Endothelial cell of umbilical vein (primary cell): ENCODE measurements around the gene MRTFA. TPM values are rescaled to one million over a fixed set of nuclear protein-coding genes. Genes with fewer than 3 reads are reported as not detected.
A peak's percentile ranks its signal among the peaks of the same experiment; 100 is the strongest.

Experiments used
- BruUV-seq: library from RNA; stranded (reverse); fragments of 400-500 nt; replicated peaks from 2 replicates; lab custom pipeline; 2021; lab: Mats Ljungman, UMichigan
- CTCF ChIA-PET: fragments of 300-600, 350-600 bp; sonication (Branson Sonifier 250); formaldehyde crosslinking; loops from one replicate; lab custom pipeline; 2021; ENCODE audit warnings: antibody characterized with exemption, inconsistent platforms; lab: Charles Lee
- POLR2A ChIA-PET: fragments of 300-600, 350-600 bp; sonication (Branson Sonifier 250); formaldehyde crosslinking; loops from one replicate; lab custom pipeline; 2021; ENCODE audit warnings: antibody characterized with exemption, inconsistent platforms; lab: Charles Lee
- DNase-seq: peaks from one replicate; pipeline ENCODE4 v3.0.0-alpha.2; 2011; ENCODE audit warnings: low read depth, low spot score
- FAIRE-seq: peaks from 2 replicates; lab custom pipeline; 2011; peaks lifted over from hg19 to GRCh38; lab: Jason Lieb, UNC
- H2AFZ ChIP-seq: 2 replicates; pipeline ENCODE4 v1.6.0; 2012; ENCODE audit warnings: low read depth, low read length, control low read depth, inconsistent platforms
- H3K27ac ChIP-seq: 2 replicates; pipeline ENCODE4 v1.5.1; 2011; ENCODE audit warnings: low read depth, mild to moderate bottlenecking, control low read depth, low read length, moderate library complexity; ENCODE audit not compliant: insufficient read depth
- H3K27me3 ChIP-seq, 2 experiments: 2 replicates each; pipeline versions ENCODE4 v1.6.0 to v1.6.1; 2011; ENCODE audit warnings: low read length in 2 of 2, mixed read lengths in 1 of 2; ENCODE audit not compliant: control insufficient read depth in 2 of 2, insufficient read depth in 2 of 2
- H3K36me3 ChIP-seq, 2 experiments: 2 replicates in 1 of 2; 3 replicates in 1 of 2; pipeline ENCODE4 v1.5.1; 2011; ENCODE audit warnings: low read length in 2 of 2, mild to moderate bottlenecking in 1 of 2, moderate library complexity in 1 of 2; ENCODE audit not compliant: control insufficient read depth in 2 of 2, insufficient read depth in 2 of 2; ENCODE audit errors: extremely low read depth in 1 of 2
- H3K4me1 ChIP-seq: 3 replicates; pipeline ENCODE4 v1.5.1; 2011; ENCODE audit warnings: mild to moderate bottlenecking, low read length; ENCODE audit not compliant: control insufficient read depth, insufficient read depth; ENCODE audit errors: extremely low read depth
- H3K4me2 ChIP-seq: 2 replicates; pipeline ENCODE4 v1.6.1; 2011; ENCODE audit warnings: low read length, control low read depth, mixed read lengths; ENCODE audit not compliant: insufficient read depth
- H3K4me3 ChIP-seq, 3 experiments: fragments of 200-600 bp in 1 of 3; sonication (generic), shearing (Covaris generic) in 1 of 3; replicated peaks in 1 of 3; 2 replicates each; pipeline ENCODE4 v1.5.1; 2011 to 2016; ENCODE audit warnings: control low read depth in 3 of 3, low read length in 3 of 3, mild to moderate bottlenecking in 2 of 3, inconsistent platforms in 1 of 3, low read depth in 1 of 3, moderate library complexity in 1 of 3; ENCODE audit not compliant: insufficient read depth in 1 of 3
- H3K79me2 ChIP-seq: 2 replicates; pipeline ENCODE4 v1.6.0; 2012; ENCODE audit warnings: low read length, inconsistent platforms; ENCODE audit not compliant: control insufficient read depth, insufficient read depth
- H3K9ac ChIP-seq: replicated peaks from 2 replicates; pipeline ENCODE3; 2011; ENCODE audit warnings: low read length, control low read depth; ENCODE audit not compliant: insufficient read depth; ENCODE audit errors: extremely low read depth
- H3K9me1 ChIP-seq: replicated peaks from 3 replicates; pipeline ENCODE4 v1.6.0; 2011; ENCODE audit warnings: mild to moderate bottlenecking, low read length; ENCODE audit not compliant: control insufficient read depth, insufficient read depth; ENCODE audit errors: extremely low read depth
- H3K9me3 ChIP-seq: replicated peaks from 2 replicates; pipeline ENCODE4 v1.5.1; 2012; ENCODE audit warnings: low read length, inconsistent platforms; ENCODE audit not compliant: control insufficient read depth, insufficient read depth
- H4K20me1 ChIP-seq: replicated peaks from 2 replicates; pipeline ENCODE3; 2011; ENCODE audit warnings: mild to moderate bottlenecking, low read length; ENCODE audit not compliant: control insufficient read depth, insufficient read depth; ENCODE audit errors: extremely low read depth
- EZH2 ChIP-seq: IDR thresholded peaks from 2 replicates; pipeline ENCODE4 v1.6.1; 2012; ENCODE audit warnings: borderline replicate concordance, low read depth, mild to moderate bottlenecking, moderate library complexity, low read length, inconsistent platforms; ENCODE audit not compliant: severe bottlenecking
- FOS ChIP-seq: IDR thresholded peaks from 2 replicates; pipeline ENCODE4 v1.6.1; 2011; ENCODE audit warnings: mild to moderate bottlenecking, low read length, moderate library complexity, borderline replicate concordance; ENCODE audit not compliant: insufficient read depth
- GATA2 ChIP-seq: IDR thresholded peaks from 2 replicates; pipeline ENCODE4 v1.7.0; 2011; ENCODE audit warnings: low read depth, mild to moderate bottlenecking, moderate library complexity, mixed read lengths, low read length; ENCODE audit not compliant: insufficient read length, insufficient read depth
- MYC ChIP-seq: IDR thresholded peaks from one replicate; pipeline ENCODE4 v1.6.1; 2011; ENCODE audit warnings: mild to moderate bottlenecking, low read depth, low read length
- POLR2A ChIP-seq: IDR thresholded peaks from 2 replicates; pipeline ENCODE4 v1.6.1; 2012; ENCODE audit warnings: low read depth, mild to moderate bottlenecking, control low read depth, low read length
- dilution Hi-C: fragments of 300-500 bp; cut with MboI; formaldehyde crosslinking; loops from one replicate; pipeline ENCODE4 v1.15.0; 2019; ENCODE audit warnings: low sequenced_read_pairs; ENCODE audit not compliant: extremely low pct_ligation_motif_present
- intact Hi-C: fragments of 100-400 bp; cut with micrococcal nuclease; formaldehyde crosslinking; loops from one replicate; pipeline ENCODE4 v1.10.0; 2022
- polyA plus RNA-seq, 4 experiments: library from polyadenylated mRNA; depleted of rRNA in 3 of 4; stranded (reverse) in 3 of 4; unstranded in 1 of 4; fragments of >200 nt; gene quantifications; 2 replicates each; pipeline versions ENCODE4 v1.2.1 to v1.2.3, GENCODE V29; 2011 to 2012; ENCODE audit warnings: missing spikeins in 1 of 4
- total RNA-seq: library from RNA; stranded (reverse); gene quantifications from 2 replicates; pipeline ENCODE4 v1.2.3, GENCODE V29; 2021
- TF ChIP-seq, protein P1 (sequence below), 2 donors: IDR thresholded peaks; 1 replicate in 1 of 2; 2 replicates in 1 of 2; pipeline ENCODE4 v1.5.1; 2011; ENCODE audit warnings: low read length in 2 of 2, mild to moderate bottlenecking in 2 of 2, moderate library complexity in 2 of 2, control low read depth in 1 of 2, inconsistent platforms in 1 of 2, low read depth in 1 of 2; ENCODE audit not compliant: insufficient read depth in 1 of 2; ENCODE audit errors: extremely low read depth in 1 of 2

Gene MRTFA
- total and polyA plus RNA-seq, 2 donors (not counting 3 experiments of a cell fraction or from before 2014, with no cell fraction given): 13.6 to 44.1 TPM

DNA sequence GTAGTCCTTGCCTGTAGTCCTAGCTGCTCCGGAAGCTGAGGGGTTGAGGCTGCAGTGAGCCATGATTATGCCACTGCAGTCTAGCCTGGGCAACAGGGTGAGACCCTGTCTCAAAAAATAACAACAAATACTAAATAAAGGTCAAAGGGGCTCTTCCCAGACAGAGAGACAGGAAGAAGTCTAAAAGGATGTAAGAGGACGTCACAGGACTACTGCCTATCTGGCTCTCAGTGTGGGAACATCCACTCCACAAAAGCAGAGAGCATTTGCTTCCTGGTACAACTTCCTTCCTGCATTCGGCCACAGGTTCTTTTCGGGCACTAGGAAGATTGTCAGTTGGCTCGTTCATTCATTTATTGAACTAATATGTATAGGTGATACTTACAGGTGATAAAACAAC is 155.5 kb downstream of the MRTFA start:
- no TSS peak for BruUV-seq
- dilution Hi-C loops: no loop called here
- Histone ChIP-seq H2AFZ (no peak overlapping the region), H3K4me2 (no peak overlapping the region), H3K4me1 (peaks cover 8% of the 10 kb centered on the region), H4K20me1 (no peaks in the 10 kb centered on the region), H3K4me3 (no peak overlapping the region), H3K27me3 (no peaks in the 10 kb centered on the region), H3K9ac (no peak overlapping the region), H3K36me3 (peaks cover 0 to 2% of the 10 kb centered on the region in 2 experiments), H3K27ac (peak overlapping the region; percentile 34), H3K9me3 (no peaks in the 10 kb centered on the region), H3K79me2 (peaks cover 6% of the 10 kb centered on the region), H3K9me1 (no peaks in the 10 kb centered on the region)
- FAIRE-seq (peak; percentile 69), DNase-seq (peak; percentile 57)
- TF ChIP-seq POLR2A (no peak), EZH2 (no peak), MYC (no peak), FOS (no peak), GATA2 (no peak)
- TF ChIP-seq, protein P1, sequence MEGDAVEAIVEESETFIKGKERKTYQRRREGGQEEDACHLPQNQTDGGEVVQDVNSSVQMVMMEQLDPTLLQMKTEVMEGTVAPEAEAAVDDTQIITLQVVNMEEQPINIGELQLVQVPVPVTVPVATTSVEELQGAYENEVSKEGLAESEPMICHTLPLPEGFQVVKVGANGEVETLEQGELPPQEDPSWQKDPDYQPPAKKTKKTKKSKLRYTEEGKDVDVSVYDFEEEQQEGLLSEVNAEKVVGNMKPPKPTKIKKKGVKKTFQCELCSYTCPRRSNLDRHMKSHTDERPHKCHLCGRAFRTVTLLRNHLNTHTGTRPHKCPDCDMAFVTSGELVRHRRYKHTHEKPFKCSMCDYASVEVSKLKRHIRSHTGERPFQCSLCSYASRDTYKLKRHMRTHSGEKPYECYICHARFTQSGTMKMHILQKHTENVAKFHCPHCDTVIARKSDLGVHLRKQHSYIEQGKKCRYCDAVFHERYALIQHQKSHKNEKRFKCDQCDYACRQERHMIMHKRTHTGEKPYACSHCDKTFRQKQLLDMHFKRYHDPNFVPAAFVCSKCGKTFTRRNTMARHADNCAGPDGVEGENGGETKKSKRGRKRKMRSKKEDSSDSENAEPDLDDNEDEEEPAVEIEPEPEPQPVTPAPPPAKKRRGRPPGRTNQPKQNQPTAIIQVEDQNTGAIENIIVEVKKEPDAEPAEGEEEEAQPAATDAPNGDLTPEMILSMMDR (IDR thresholded peaks at IDR 0.05; ENCODE audit: extremely low read depth in 1 of 2, insufficient read depth in 1 of 2, low read depth in 1 of 2, low read length in 2 of 2): no peak
- CTCF ChIA-PET: no interaction called here
- POLR2A ChIA-PET: no interaction called here
- intact Hi-C loops: no loop called here
